Pancreas (tissue), 10 donors: ENCODE results near the gene GPC3. TPM values are rescaled to one million over a fixed set of nuclear protein-coding genes. Genes with fewer than 3 reads are reported as not detected.

Source experiments
- ATAC-seq, 4 donors: fragments of 200-7000 bp; cut with Tn5 transposase; one replicate each; pipeline versions ENCODE4 v1.8.0 to v1.9.1; 2020; ENCODE audit warnings: mild to moderate bottlenecking in 4 of 4, moderate library complexity in 4 of 4
- DNase-seq, 6 donors: peaks; one replicate each; pipeline ENCODE4 v3.0.0-alpha.2; 2020
- FAIRE-seq: peaks from 2 replicates; lab custom pipeline; 2012; peaks lifted over from hg19 to GRCh38; lab: Jason Lieb, UNC
- H3K27ac ChIP-seq, 4 donors: fragments of 200-600 bp; sonication (generic); 1 replicate in 3 of 4; 2 replicates in 1 of 4; pipeline versions ENCODE4 v1.5.0 to v1.8.0; 2020
- H3K27me3 ChIP-seq, 4 donors: fragments of 200-600 bp; one replicate each; pipeline ENCODE4 v1.8.0; 2021
- H3K36me3 ChIP-seq, 3 donors: fragments of 200-600 bp; sonication (generic) in 1 of 3; one replicate each; pipeline versions ENCODE4 v1.5.0 to v1.8.0; 2020 to 2021
- H3K4me1 ChIP-seq, 3 donors: fragments of 200-600 bp; one replicate each; pipeline ENCODE4 v1.8.0; 2021
- H3K4me3 ChIP-seq, 4 donors: fragments of 200-600 bp; sonication (generic) in 2 of 4; one replicate each; pipeline versions ENCODE4 v1.5.0 to v1.8.0; 2020 to 2021
- H3K9me3 ChIP-seq, 4 donors: fragments of 200-600 bp; one replicate each; pipeline ENCODE4 v1.8.0; 2021
- CTCF ChIP-seq, 4 donors: fragments of 200-600 bp; sonication (generic) in 3 of 4; IDR thresholded peaks; one replicate each; pipeline versions ENCODE4 v1.5.0 to v1.8.0; 2021; ENCODE audit warnings: antibody characterized with exemption in 4 of 4
- WGBS, 2 donors: extraction: QIAGEN DNeasy Blood & Tissue Kit; methylation state at CpG; one replicate each; pipeline ENCODE4 v1.1.7; 2013; 5-methylcytosine and 5-hydroxymethylcytosine counted together
- intact Hi-C, 3 donors: fragments of 100-400 bp; cut with DNase I; formaldehyde crosslinking; loops; one replicate each; pipeline versions ENCODE4 v1.11.1 to v1.14.2; 2022
- polyA plus RNA-seq, 2 donors: library from polyadenylated mRNA; stranded (reverse); fragments of 200-250 nt; gene quantifications; one replicate each; pipeline ENCODE4 v1.2.3, GENCODE V29; 2013
- total RNA-seq, 6 donors: library from RNA; stranded (reverse); fragmentation: NEBNext Ultra II Directional in 4 of 6; extraction: Animal tissue kit (Norgen Biotek cat#: 25700) in 4 of 6; gene quantifications; one replicate each; pipeline versions ENCODE4 v1.2.1 to v1.2.4, GENCODE V29; 2021 to 2023
- donor health status: healthy with polysubstance abuse.
- donor health status: DM: no; HTN: no; CAD: no; lungs with moderate emphysema.
- donor health status: DM: no; HTN: no; CAD: no.
- donor health status: control.
- donor health status: control.
- donor health status: Bipolar disorder and iron deficiency.
- donor health status: DM: yes; HTN: yes; CAD: no.
- donor health status: DM: no; HTN: no; CAD: no.
- donor health status: DM: no; HTN: no; CAD: no.
- donor health status: DM: yes; HTN: yes; CAD: no.

The GPC3 gene
- total and polyA plus RNA-seq, 8 donors = 0.95 to 18.6 (median 2.7) TPM

GRCh38 chrX:133956570-133957340, 28.6 kb downstream of the GPC3 start:
- Histone ChIP-seq H3K9me3 (no peaks in the 10 kb centered on the region), H3K4me3 (no peak overlapping the region), H3K27me3 (peaks cover 0 to 20% (median 0%) of the 10 kb centered on the region in 4 donors), H3K4me1 (no peaks in the 10 kb centered on the region), H3K27ac (no peak overlapping the region), H3K36me3 (no peaks in the 10 kb centered on the region)
- 38 to 67% methylated on average over 1 of the region's 1 CpG for WGBS, 2 donors
- intact Hi-C loops = no loop called here
- ATAC-seq (no peak), DNase-seq (no peak), FAIRE-seq (peak; percentile 65)
- no peak for TF ChIP-seq CTCF (IDR thresholded peaks at IDR 0.05)

GRCh38 chrX:133953785-133954355, 31.5 kb downstream of the GPC3 start:
- Histone ChIP-seq H3K9me3 (no peaks in the 10 kb centered on the region), H3K27me3 (peaks cover 0 to 19% (median 1%) of the 10 kb centered on the region in 4 donors), H3K4me3 (no peak overlapping the region), H3K36me3 (no peaks in the 10 kb centered on the region), H3K27ac (no peak overlapping the region), H3K4me1 (no peaks in the 10 kb centered on the region)
- intact Hi-C loops = no loop called here
- ATAC-seq = no peak
- FAIRE-seq = peak; percentile 86
- 67 to 91% methylated on average over 4 of the region's 4 CpGs for WGBS, 2 donors
- no peak for DNase-seq
- TF ChIP-seq CTCF (IDR thresholded peaks at IDR 0.05) = no peak

- Histone ChIP-seq H3K4me3 (no peak overlapping the region), H3K36me3 (no peaks in the 10 kb centered on the region), H3K9me3 (no peaks in the 10 kb centered on the region), H3K27ac (no peak overlapping the region), H3K27me3 (peaks cover 0 to 16% (median 1%) of the 10 kb centered on the region in 4 donors), H3K4me1 (no peaks in the 10 kb centered on the region)
- no peak for ATAC-seq
- DNase-seq = no peak
- intact Hi-C loops = no loop called here
- FAIRE-seq = no peak
- 58 to 88% methylated on average over 2 of the region's 2 CpGs for WGBS, 2 donors
- no peak for TF ChIP-seq CTCF (IDR thresholded peaks at IDR 0.05)
Observed at GRCh38 chrX:133953078-133953477, 32.3 kb downstream of the GPC3 start.

- Histone ChIP-seq H3K27me3 (peaks cover 0 to 16% (median 1%) of the 10 kb centered on the region in 4 donors), H3K27ac (no peak overlapping the region), H3K4me1 (no peaks in the 10 kb centered on the region), H3K9me3 (no peaks in the 10 kb centered on the region), H3K36me3 (no peaks in the 10 kb centered on the region), H3K4me3 (no peak overlapping the region)
- intact Hi-C loops = no loop called here
- no peak for TF ChIP-seq CTCF (IDR thresholded peaks at IDR 0.05)
- DNase-seq = no peak
- ATAC-seq = no peak
- no peak for FAIRE-seq
- WGBS, 2 donors = 47 to 53% methylated on average over 2 of the region's 2 CpGs
Observed at GRCh38 chrX:133951098-133951497, 34.3 kb downstream of the GPC3 start.

- no peaks in the 10 kb centered on the region for H3K36me3 ChIP-seq
- no peak overlapping the region for H3K4me3 ChIP-seq
- no peak overlapping the region for H3K27ac ChIP-seq
- intact Hi-C loops = no loop called here
- H3K27me3 ChIP-seq = peaks cover 0 to 13% (median 1%) of the 10 kb centered on the region in 4 donors
- DNase-seq (no peak), FAIRE-seq (no peak), ATAC-seq (no peak)
- H3K4me1 ChIP-seq = no peaks in the 10 kb centered on the region
- 61 to 84% methylated on average over 3 of the region's 3 CpGs for WGBS, 2 donors
- H3K9me3 ChIP-seq = no peaks in the 10 kb centered on the region
- TF ChIP-seq CTCF (IDR thresholded peaks at IDR 0.05) = no peak
Observed at GRCh38 chrX:133950214-133950613, 35.2 kb downstream of the GPC3 start.
